HG03135 (cell line): ENCODE results near the gene VPS13C.

Source experiments
- ATAC-seq: cut with Tn5 transposase; IDR thresholded peaks from one replicate; pipeline ENCODE4 v1.9.1; 2021; ENCODE audit warnings: mild to moderate bottlenecking, moderate library complexity; ENCODE audit not compliant: unreplicated experiment

VPS13C gene

DNA sequence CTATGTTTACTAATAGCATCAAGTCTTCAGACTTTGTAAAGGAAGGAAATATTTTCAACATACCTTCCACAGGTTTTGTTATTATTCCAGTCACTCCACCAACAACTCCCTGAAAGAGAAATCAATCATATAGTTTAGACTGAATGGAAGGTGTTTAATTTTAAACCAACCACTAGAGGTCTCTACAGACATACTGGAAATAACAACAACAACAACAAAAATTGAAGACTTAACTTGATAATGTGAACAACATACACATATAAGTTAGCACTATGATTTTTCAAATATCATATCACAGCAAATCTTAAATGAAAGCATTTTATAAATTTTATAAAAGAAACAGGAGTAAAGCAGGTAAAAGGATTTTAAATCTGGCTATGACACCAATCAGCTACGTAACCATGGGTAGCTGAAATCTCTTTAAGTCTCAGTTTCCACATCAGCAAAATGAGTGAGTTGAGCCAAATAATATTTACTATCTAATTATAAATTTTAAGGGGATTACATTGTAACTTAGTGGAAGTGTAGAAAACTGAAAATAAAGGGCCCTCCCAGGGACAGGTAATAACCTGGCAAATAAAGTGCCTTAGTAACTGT is 188.2 kb downstream of the VPS13C start:
- ATAC-seq: no peak

DNA sequence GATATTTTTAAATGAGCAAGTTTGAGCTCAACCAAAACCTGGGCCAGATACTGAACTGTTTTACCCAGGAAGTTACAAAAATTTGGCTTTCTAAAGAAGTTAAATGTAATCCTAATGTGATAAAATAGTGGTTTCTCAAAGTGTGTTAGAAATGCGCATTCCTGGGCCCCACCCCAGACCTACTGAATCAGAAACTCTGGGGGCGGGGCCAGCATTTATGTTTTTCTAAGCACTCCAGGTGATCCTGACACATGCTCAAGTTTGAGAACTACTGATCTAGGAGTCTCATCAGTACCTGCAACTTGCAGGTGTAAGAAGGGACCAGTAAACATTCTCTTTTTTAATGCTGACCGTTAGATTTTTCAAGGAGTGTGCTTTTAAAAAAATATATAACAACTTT is 190.6 kb downstream of the VPS13C start:
- no peak for ATAC-seq

GRCh38 chr15:61861962-61862361 is 198.3 kb downstream of the VPS13C start:
- no peak for ATAC-seq

DNA sequence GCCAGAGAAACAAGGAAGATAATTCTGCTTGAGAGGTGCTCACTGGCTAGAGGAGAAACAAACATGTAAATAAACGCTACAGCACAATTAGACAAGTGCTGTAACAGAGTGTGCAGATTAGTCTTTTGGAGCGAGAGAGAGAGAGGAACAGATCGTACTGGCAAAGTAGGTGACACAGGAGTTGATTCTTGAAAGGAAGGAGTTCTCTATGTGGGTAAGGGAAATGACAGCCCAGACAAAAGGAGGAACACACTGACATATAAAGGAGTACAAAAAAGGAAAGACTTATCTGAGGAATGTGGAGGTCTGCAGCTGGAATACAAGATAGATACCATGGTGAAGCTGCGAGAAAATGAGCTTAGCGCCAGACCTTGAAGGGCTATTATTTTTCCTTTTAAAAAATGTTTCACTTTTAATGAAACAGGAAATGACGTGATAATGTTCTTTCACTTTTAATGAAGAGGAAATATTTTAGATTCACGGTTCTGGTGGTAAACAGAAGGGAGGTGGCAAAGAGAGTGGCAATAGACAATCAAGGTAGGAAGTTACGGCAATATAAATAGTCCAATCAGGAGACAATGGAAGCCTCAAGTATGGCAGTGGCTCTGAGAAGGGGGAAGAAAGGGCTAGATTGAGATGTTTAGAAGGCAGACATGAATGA is 202.9 kb downstream of the VPS13C start:
- no peak for ATAC-seq

DNA sequence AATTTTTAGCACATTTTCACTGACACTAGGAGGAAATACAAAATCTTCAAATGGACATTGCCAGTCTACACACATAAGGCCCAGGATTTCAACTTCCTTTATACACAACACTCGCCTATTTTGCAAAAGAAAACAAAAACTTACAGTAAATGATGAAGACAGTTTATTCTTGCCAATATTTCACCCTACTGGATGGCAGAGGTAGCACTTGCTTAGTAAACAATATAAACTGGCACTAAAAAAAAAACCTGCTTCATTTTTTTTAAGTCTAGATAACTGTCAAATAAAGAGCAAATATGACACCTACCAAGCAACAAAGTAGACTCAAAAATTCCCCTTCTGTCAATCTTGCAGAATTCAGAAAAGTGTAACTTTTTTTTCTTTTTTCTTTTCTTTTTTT is 204.0 kb downstream of the VPS13C start:
- no peak for ATAC-seq

DNA sequence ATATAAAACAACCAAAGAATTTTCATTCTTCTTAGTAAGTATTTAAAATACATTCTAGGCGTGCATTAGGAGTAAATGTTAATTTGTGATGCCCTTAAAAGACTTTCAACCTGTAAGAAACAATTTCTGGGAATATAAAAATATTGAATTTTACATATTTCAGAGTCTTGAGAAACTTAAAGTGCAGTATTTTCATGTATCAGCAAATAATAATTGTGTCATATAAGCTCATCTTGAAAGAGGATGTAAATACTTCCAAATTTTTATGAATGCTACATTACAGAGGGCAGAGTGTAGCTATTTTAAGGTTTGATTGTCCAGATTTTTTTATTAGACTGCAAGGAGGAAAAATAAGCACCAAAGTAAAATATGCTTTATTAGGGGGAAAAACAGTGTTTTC is 207.1 kb downstream of the VPS13C start:
- no peak for ATAC-seq

GRCh38 chr15:61851955-61852354 is 208.3 kb downstream of the VPS13C start:
- no peak for ATAC-seq

GRCh38 chr15:61849447-61849846 is 210.8 kb downstream of the VPS13C start:
- no peak for ATAC-seq

- no peak for ATAC-seq
Observed at GRCh38 chr15:61841466-61841865, 218.8 kb downstream of the VPS13C start.

DNA sequence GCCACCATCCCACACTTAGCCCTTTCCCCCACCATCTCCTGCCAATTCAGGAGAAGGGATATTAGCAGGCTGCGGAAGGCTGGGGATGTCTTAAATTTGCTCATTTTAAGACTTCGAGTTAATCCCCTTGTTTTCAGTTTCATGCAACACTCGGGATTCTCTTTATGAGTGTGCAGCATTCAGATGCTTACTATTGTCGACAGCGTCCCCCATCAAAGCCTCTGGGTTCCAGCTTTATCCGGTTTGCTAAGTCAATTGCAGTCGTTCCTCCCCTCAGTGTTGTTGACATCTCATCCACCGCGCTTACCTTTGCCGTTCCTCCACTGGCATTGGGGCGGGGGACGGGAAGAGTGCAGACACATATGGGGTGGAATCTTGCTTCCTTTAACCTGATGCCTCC is 220.2 kb downstream of the VPS13C start:
- ATAC-seq: no peak

DNA sequence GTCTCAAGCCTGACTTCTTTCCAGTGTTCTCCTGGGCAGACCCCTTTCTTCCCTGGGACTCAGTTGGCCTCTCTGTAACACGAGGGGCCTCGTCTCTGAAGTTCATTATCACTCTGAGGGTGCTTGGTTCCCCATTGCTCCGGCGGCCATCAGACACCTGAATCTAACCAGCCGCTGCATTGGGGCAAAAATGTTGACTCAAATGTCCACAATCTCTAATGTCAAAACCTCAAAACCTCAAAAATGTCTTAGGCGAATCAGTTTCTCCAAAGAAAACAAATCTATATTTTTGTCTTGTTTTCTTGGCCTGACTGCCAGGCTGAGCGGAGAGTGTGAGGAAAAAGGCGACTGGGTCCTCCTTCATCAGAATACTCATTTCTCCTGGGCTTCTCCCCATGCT is 220.7 kb downstream of the VPS13C start:
- no peak for ATAC-seq

- ATAC-seq: no peak
Observed at GRCh38 chr15:61835496-61836106, 224.6 kb downstream of the VPS13C start.

- no peak for ATAC-seq
Observed at GRCh38 chr15:61835029-61835428, 225.2 kb downstream of the VPS13C start.

- ATAC-seq: no peak
Observed at GRCh38 chr15:61834076-61834697, 226.1 kb downstream of the VPS13C start.

DNA sequence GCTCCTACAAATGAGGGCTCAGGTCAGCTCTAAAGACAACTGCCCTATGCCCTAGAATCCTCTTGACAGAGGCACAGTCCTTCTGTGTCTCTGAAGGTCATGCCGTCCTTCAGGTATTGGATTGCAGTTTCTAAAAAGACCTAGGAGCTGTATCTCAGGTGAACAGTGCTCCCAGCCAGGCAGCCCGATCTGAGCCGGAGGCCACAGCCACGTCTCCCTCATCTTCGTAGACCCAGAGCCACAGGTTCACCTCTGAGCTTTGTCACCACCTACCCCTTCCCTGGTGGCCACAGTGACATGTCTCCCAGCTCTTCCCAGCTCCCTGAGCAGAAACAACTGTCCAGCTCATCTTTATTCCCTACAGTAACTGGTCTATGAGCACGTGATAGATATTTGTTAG is 228.0 kb downstream of the VPS13C start:
- no peak for ATAC-seq

GRCh38 chr15:61831505-61831921 is 228.7 kb downstream of the VPS13C start:
- no peak for ATAC-seq

GRCh38 chr15:61830536-61831330 is 229.5 kb downstream of the VPS13C start:
- no peak for ATAC-seq

DNA sequence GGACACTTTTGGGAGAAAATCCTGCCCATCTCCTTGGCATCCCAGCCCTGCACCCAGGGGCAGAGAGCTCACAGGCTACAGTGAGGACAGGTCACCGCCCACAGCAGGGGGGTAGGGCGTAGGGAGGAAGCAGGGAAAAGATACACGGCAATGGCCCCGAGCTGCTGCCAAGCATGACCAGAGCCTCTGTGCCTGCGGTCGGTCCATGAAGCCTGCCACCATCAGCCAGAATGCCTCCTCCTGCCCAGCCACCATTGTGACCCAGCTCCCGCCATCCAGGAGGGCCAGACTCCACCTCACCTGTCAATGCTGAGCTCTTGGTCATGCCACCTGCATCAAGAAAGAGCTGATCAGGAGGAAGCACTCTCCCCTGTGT is 230.7 kb downstream of the VPS13C start:
- no peak for ATAC-seq

GRCh38 chr15:61828860-61829513 is 231.3 kb downstream of the VPS13C start:
- ATAC-seq: no peak

DNA sequence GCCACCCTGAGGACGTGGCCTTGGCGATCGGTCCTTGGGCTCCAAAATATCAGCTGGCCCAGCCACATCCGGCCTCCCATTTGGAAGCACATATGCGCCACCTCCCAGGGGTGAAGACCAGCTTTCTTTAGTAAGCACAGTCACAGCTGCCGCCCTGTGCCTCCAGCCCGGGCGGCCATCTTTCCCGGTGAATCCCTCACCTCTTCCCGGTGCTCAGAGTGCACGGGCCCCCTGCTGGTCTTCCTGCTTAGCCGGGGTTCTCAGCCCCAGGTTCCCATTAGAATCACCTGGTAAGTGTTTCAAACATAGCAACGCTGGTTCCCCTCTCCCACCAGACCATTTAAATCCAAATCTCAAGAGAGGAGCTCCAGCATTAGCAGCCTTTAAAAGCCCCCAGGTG is 232.2 kb downstream of the VPS13C start:
- no peak for ATAC-seq

DNA sequence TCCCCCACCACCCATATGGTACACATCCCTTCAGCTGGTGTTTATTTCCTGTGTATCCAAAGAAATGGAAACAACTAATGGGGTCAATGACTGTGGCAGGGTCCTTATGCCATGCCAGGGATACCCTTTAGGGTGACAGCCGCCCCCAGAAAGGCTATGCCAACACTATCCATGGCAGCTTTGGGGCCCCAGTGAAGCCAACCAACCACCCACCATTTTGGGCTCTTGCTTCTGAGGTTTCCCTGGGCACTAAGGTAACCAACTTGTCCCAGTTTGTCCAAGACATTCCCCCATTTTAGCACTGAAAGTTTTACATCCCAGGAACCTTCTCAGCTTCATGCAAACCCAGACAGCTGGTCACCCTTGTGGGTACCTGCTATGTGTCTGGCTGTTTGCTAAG is 233.1 kb downstream of the VPS13C start:
- ATAC-seq: no peak
